Calu3 (cell line): Measurements from ENCODE around the gene PPP3R1. TPM values are rescaled to one million over a fixed set of nuclear protein-coding genes. Genes with fewer than 3 reads are reported as not detected.
A peak's percentile ranks its signal among the peaks of the same experiment; 100 is the strongest.
"Not testable (repeated sequence)": the region's sequence is repeated elsewhere in the genome, so short reads cannot be mapped to it uniquely, and the experiment has no call there.

Source experiments
- BruUV-seq: library from RNA; stranded (reverse); fragments of 400-500 nt; replicated peaks from 2 replicates; lab custom pipeline; 2021; lab: Mats Ljungman, UMichigan
- CTCF ChIA-PET: fragments of 300-600 bp; sonication (Branson Sonifier 250); formaldehyde crosslinking; loops from one replicate; lab custom pipeline; 2022; ENCODE audit warnings: antibody characterized with exemption; lab: Charles Lee
- DNase-seq: peaks from one replicate; pipeline ENCODE4 v3.0.0; 2022
- H3K27ac Mint-ChIP-seq: one replicate; pipeline ENCODE4 v1.8.0; 2022; ENCODE audit warnings: mixed read lengths; ENCODE audit not compliant: unreplicated experiment
- H3K27me3 Mint-ChIP-seq: one replicate; pipeline ENCODE4 v1.8.0; 2022; ENCODE audit warnings: mixed read lengths; ENCODE audit not compliant: unreplicated experiment
- H3K36me3 Mint-ChIP-seq: one replicate; pipeline ENCODE4 v1.8.0; 2022; ENCODE audit warnings: mild to moderate bottlenecking, moderate library complexity, mixed read lengths; ENCODE audit not compliant: insufficient read depth, unreplicated experiment
- H3K4me1 Mint-ChIP-seq: one replicate; pipeline ENCODE4 v1.8.0; 2022; ENCODE audit warnings: mild to moderate bottlenecking, low read depth, mixed read lengths; ENCODE audit not compliant: unreplicated experiment
- H3K4me3 Mint-ChIP-seq: one replicate; pipeline ENCODE4 v1.8.0; 2022; ENCODE audit warnings: mild to moderate bottlenecking, low read depth, moderate library complexity, mixed read lengths; ENCODE audit not compliant: unreplicated experiment
- H3K9me3 Mint-ChIP-seq: one replicate; pipeline ENCODE4 v1.8.0; 2022; ENCODE audit warnings: low read depth, mixed read lengths; ENCODE audit not compliant: unreplicated experiment
- CTCF ChIP-seq: fragments of 200-600 bp; IDR thresholded peaks from one replicate; pipeline ENCODE4 v1.8.0; 2022; ENCODE audit warnings: antibody characterized with exemption; ENCODE audit not compliant: unreplicated experiment
- intact Hi-C: fragments of 100-400 bp; cut with micrococcal nuclease; formaldehyde crosslinking; loops from one replicate; pipeline ENCODE4 v1.10.0; 2022; ENCODE audit not compliant: unreplicated experiment
- total RNA-seq: library from RNA; stranded (reverse); gene quantifications from 2 replicates; pipeline ENCODE4 v1.2.3, GENCODE V29; 2022

The PPP3R1 gene
- total RNA-seq, 1 experiment from 2014 or later, result 63.4 TPM

- Mint-ChIP-seq H3K4me1 (no peaks in the 10 kb centered on the region), H3K9me3 (no peaks in the 10 kb centered on the region), H3K27ac (no peak overlapping the region), H3K27me3 (no peaks in the 10 kb centered on the region), H3K36me3 (peaks cover 44% of the 10 kb centered on the region), H3K4me3 (no peak overlapping the region)
- no peak for TF ChIP-seq CTCF
- CTCF ChIA-PET, result interaction anchor here (1.3 kb wide), 1 partner anchor 8 kb away, joined by 4 read pairs; no protein-coding TSS in a partner anchor
- intact Hi-C loops, result no loop called here
- DNase-seq, result no peak
- BruUV-seq, result no TSS peak
These were observed 74.8 kb downstream of the PPP3R1 start for GRCh38 chr2:68177541-68177940.

DNA sequence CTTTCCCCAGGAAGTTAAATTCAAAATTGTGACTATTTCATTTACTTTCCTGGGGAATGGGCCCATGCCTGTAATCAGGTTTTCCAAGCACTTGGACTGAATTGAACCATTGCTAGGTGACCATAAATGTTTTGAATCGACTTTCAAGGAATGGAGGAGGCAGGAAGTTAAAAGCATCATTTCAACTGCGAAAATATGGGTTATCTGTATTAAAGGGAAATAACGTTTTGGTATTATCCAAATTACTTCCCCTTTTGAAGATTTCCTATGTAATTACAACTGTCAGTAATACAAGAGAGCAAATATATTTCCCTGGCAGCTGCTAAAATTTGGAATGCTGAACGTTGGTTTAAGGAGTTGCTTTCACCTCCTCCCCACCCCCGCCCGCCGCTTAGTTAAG lies 75.7 kb downstream of the PPP3R1 start:
- H3K27ac Mint-ChIP-seq, result no peak overlapping the region
- intact Hi-C loops, result no loop called here
- no peaks in the 10 kb centered on the region for H3K9me3 Mint-ChIP-seq
- H3K4me3 Mint-ChIP-seq, result no peak overlapping the region
- no TSS peak for BruUV-seq
- no peak for TF ChIP-seq CTCF
- no peaks in the 10 kb centered on the region for H3K4me1 Mint-ChIP-seq
- H3K27me3 Mint-ChIP-seq, result no peaks in the 10 kb centered on the region
- CTCF ChIA-PET, result no interaction called here
- no peak for DNase-seq
- peaks cover 39% of the 10 kb centered on the region for H3K36me3 Mint-ChIP-seq

GRCh38 chr2:68175210-68175609 lies 77.1 kb downstream of the PPP3R1 start:
- H3K27ac Mint-ChIP-seq, DNase-seq, H3K27me3 Mint-ChIP-seq, H3K4me3 Mint-ChIP-seq, H3K9me3 Mint-ChIP-seq, intact Hi-C loops, H3K4me1 Mint-ChIP-seq: not testable (repeated sequence)
- BruUV-seq, result TSS peak; percentile 60
- CTCF ChIA-PET, result interaction anchor here (1.2 kb wide), 1 partner anchor 9 kb away, joined by 3 read pairs; no protein-coding TSS in a partner anchor
- H3K36me3 Mint-ChIP-seq, result peaks cover 26% of the 10 kb centered on the region

GRCh38 chr2:68172990-68173700 lies 79.2 kb downstream of the PPP3R1 start:
- Mint-ChIP-seq H3K4me3 (no peak overlapping the region), H3K27me3 (no peaks in the 10 kb centered on the region), H3K9me3 (no peaks in the 10 kb centered on the region), H3K27ac (peak overlapping the region; percentile 39), H3K4me1 (no peaks in the 10 kb centered on the region), H3K36me3 (peaks cover 20% of the 10 kb centered on the region)
- CTCF ChIA-PET, result no interaction called here
- intact Hi-C loops, result no loop called here
- no TSS peak for BruUV-seq
- DNase-seq, result no peak
- no peak for TF ChIP-seq CTCF

GRCh38 chr2:68172521-68172920 lies 79.8 kb downstream of the PPP3R1 start:
- no peak overlapping the region for H3K27ac Mint-ChIP-seq
- no peak for TF ChIP-seq CTCF
- no peak for DNase-seq
- CTCF ChIA-PET, result no interaction called here
- H3K27me3 Mint-ChIP-seq, result no peaks in the 10 kb centered on the region
- no peak overlapping the region for H3K4me3 Mint-ChIP-seq
- H3K36me3 Mint-ChIP-seq, result peaks cover 17% of the 10 kb centered on the region
- intact Hi-C loops, result no loop called here
- BruUV-seq, result no TSS peak
- H3K9me3 Mint-ChIP-seq, result no peaks in the 10 kb centered on the region
- no peaks in the 10 kb centered on the region for H3K4me1 Mint-ChIP-seq
